ENCODE measurements around the gene JDP2. TPM values are rescaled to one million over a fixed set of nuclear protein-coding genes. Genes with fewer than 3 reads are reported as not detected.

The JDP2 gene
- polyA plus RNA-seq, 4 donors = 21.6 to 30.7 (median 23.0) TPM

GRCh38 chr14:75409316-75410205 is 18.3 kb upstream of the JDP2 start:
- DNase-seq (ENCODE audit: low read depth in 4 of 4, low spot score in 3 of 4) = no peak

- DNase-seq (ENCODE audit: low read depth in 4 of 4, low spot score in 3 of 4) = no peak
Measured at GRCh38 chr14:75411214-75411540, 16.6 kb upstream of the JDP2 start.

DNA sequence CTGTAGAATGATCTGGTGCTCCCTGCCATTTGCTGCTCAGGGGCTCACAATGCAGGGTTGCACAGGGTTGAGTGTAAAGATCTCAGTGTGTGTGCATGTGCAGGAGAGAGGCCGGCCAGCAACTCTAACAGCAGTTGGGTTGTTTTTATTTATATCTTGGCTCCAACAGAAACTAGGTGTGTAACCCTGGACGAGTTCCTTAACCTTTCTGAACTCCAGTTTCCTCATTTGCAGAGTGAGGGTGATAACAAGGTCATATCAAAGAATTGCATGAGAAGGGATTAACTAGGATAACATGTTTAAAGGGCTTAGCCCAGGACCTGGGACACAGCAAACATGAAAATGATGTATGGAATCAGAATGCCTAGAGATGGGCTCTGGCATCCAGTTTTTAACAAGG is 14.8 kb upstream of the JDP2 start:
- DNase-seq (ENCODE audit: low read depth in 4 of 4, low spot score in 3 of 4) = no peak

DNA sequence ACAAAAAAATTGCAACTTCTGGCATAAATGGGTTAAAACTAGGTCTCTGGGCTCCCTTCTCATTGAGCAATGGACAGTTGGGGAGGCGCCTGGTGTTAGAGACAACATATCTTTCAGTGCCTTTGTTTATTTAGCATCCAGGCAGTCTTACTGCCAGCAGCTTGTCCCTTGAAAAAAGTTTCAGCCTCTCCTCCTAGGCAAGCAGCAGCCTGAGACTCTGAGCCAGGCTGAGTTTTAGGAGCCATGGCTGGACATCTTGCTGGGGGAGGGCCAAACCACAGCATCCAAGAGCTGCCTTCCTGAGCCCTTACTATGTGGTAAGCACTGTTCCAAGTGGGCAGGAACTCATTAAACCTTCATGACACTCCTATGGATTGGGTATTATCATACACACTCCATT is 10.1 kb upstream of the JDP2 start:
- DNase-seq (ENCODE audit: low read depth in 4 of 4, low spot score in 3 of 4) = no peak

DNA sequence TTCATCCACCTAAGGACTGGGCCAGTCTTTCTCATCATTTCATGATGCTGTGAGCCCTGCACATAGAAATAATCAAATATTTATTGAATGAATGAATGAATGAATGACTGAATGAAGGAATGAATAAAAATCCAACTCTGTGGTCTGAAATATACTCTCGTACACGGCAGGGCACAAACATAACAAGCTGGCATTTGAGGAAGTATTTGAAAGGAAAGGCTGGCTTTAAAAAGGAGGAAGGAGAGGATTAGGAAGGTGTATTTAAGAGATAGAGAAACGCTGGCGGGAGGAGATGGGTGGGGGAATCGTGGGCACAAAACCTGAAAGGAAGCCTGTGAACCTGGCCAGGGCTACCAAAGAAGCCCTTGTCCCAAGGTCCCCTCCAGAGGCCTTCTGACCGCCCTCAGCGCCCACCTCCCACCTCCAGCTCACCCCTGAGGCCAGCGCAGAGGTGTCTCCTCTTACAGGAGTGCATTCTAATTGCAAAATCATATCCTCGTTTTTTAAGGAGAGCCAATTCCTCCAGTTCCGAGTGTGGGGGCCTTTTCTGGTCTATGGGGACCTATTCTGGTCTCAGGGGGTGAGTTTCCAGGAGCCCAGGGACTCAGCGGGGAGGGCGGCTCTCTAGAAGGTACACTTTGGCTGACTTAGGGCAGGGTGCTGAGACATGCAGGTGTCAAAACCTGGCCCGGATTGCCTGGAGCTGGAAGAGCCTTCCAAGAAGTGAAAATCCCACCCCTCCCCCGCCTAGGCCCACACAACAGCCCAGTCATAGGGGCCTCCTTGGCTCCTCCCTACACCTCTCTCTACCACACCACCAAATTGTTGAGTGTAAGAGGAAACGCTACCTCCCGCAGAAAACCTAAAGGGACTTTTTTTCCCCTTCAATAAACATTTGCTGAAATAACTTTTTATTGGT is 8.7 kb upstream of the JDP2 start:
- no peak for DNase-seq (ENCODE audit: low read depth in 4 of 4, low spot score in 3 of 4)

DNA sequence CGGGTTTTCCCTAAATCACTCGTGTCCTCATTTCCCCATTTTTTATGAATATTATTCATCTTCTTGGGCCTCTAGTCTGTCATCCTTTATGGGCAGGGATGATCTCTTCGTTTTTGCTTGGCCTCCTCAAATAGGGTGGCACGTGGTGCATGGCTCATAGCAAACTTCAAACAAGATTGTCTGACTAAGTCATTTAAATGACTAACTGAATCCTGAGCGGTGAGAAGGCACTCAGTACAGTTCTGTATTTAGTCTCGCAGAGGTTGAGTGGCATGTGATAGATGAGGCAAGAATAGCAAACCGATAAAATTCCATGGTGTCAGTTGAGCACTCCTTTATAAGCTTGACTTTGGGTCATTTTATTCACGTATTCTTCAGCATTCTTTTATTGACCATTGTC is 5.7 kb upstream of the JDP2 start:
- DNase-seq (ENCODE audit: low read depth in 4 of 4, low spot score in 3 of 4) = no peak

GRCh38 chr14:75424496-75424895 is 3.3 kb upstream of the JDP2 start:
- no peak for DNase-seq (ENCODE audit: low read depth in 4 of 4, low spot score in 3 of 4)

DNA sequence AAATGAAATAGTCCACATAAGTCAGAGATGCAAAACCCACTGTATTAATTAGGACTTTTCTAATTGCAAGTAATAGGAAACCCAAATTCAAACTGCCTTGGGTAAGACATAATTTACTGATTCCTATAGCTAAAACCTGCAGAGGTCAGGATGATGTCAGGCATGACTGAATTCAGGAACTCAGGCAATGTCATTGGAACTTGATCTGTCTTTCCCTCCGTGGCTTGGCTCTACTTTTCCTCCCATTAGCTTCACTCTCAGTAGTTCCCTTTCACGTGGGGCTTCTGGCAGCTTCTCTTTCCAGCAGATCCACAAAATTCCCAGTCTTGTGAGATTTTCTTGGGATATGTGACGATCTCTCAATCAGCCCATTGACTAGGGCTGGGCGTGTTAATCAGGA is 2.4 kb upstream of the JDP2 start:
- DNase-seq (ENCODE audit: low read depth in 4 of 4, low spot score in 3 of 4) = no peak

- DNase-seq (ENCODE audit: low read depth in 4 of 4, low spot score in 3 of 4) = no peak
Measured at GRCh38 chr14:75426332-75427125, 1.3 kb upstream of the JDP2 start.

DNA sequence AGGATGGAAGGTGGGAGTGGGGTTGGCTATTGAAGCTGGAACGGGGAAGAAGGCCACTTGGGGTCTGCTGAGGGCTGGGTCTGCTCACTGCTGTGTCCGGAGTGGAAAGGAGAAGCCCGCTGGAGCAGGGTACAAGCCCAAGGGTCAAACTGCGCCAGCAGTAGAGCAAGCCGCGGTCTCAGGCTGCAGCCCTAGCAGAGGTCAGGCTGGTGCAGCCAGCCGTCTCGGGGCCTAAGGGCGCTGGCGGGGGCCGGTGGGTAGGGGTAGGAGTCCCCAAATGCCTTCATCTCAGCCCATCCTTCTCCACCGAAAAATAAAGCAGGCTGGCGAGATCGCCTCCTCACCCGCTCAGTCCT is 718 bp upstream of the JDP2 start:
- no peak for DNase-seq (ENCODE audit: low read depth in 4 of 4, low spot score in 3 of 4)

- DNase-seq (ENCODE audit: low read depth in 4 of 4, low spot score in 3 of 4) = no peak
Measured at GRCh38 chr14:75428230-75429104, 645 bp downstream of the JDP2 start.

GRCh38 chr14:75429562-75429961 is 1.7 kb downstream of the JDP2 start:
- DNase-seq (ENCODE audit: low read depth in 4 of 4, low spot score in 3 of 4) = no peak

DNA sequence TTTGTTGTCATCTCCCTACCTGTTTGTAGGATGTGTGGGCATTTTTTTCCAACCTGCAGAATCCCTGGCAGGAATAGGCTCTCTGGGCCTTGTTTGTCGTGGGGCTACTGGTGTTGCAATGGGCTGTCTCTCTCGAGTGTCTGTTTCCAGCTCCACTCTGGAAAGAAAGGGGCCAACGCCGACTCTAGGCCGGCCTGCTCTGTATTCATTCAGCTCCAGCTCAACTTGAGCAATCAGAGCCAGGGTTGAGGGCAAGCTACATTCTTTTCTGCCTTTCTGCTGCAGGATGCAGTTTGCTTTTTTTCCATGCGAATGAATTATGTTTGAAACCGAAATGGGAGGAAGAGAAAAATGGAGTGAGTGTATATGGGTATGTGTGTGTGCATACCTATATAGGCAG is 2.3 kb downstream of the JDP2 start:
- no peak for DNase-seq (ENCODE audit: low read depth in 4 of 4, low spot score in 3 of 4)

DNA sequence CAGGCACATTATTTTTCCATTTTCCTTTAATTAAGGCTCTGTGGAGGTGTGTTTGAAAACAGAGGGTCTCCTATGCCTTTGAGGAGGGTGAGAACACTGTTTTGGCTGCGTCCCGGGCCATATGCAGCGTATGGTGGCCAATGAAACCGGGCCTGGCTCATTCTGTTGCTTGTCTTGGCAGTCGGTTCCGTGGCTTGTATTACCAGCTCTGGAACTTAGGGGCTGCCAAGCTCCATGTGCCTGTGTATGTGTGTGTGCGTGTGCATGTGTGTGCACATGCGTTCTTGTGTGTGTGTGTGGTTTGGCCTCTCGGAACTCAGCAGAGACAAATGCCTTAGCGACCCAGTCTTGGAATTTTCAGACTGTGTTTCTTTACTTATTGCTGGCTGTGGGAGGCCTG is 2.7 kb downstream of the JDP2 start:
- DNase-seq (ENCODE audit: low read depth in 4 of 4, low spot score in 3 of 4) = no peak

- no peak for DNase-seq (ENCODE audit: low read depth in 4 of 4, low spot score in 3 of 4)
Measured at GRCh38 chr14:75430976-75431375, 3.2 kb downstream of the JDP2 start.

DNA sequence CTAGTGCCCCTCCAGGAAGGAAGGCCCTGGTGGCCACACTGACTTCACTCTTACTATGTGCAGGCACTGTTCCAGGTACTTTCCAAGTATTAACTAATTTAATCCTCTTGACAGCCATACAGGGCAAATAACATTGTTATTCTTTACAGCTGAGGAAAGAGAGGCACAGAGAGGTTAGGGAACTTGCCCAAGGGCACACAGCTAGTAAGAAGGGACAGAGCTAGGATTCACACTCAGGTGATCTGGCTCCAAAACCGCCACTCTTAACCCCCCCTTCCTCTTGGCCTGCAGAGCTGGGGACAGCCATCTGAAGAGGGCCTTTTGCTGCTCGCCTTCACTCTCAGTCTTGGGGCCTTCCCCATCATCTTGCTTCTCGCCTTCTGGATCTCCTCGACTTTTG is 4.0 kb downstream of the JDP2 start:
- no peak for DNase-seq (ENCODE audit: low read depth in 4 of 4, low spot score in 3 of 4)

DNA sequence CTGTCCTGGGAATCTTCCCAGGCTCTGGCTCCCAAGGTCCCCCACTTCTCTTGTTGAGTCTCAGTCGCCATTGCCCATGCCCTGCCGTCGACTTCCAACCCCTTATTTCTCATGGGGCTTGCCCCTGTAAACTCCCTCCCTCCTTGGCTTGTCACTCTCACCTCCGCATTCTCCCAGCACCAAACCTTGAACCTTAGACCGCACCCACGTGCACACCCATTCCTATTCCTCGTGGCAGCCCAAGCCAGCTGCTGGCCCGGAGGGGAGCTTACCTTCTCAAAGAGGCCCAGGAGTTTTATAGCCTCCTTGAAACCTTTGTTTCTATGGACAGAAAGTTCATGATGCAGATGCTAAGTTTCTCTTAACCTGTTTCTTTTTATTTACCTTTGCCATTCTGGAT is 4.6 kb downstream of the JDP2 start:
- DNase-seq (ENCODE audit: low read depth in 4 of 4, low spot score in 3 of 4) = no peak

- DNase-seq (ENCODE audit: low read depth in 4 of 4, low spot score in 3 of 4) = no peak
Measured at GRCh38 chr14:75433631-75434071, 5.8 kb downstream of the JDP2 start.

- DNase-seq (ENCODE audit: low read depth in 4 of 4, low spot score in 3 of 4) = no peak
Measured at GRCh38 chr14:75434138-75434889, 6.5 kb downstream of the JDP2 start.
